HEK293 (cell line): ENCODE measurements around the gene PCDHGC4.
A peak's percentile ranks its signal among the peaks of the same experiment; 100 is the strongest.

Experiments used
- BCL11A ChIP-seq: fragments of 450-650 bp; formaldehyde crosslinking; IDR thresholded peaks from 2 replicates; pipeline ENCODE4 v1.5.1; 2016; ENCODE audit warnings: low read depth, missing biosample characterization, missing genetic modification characterization
- INSM2 ChIP-seq: fragments of 450-650 bp; formaldehyde crosslinking; IDR thresholded peaks from 2 replicates; pipeline ENCODE4 v1.5.1; 2016; ENCODE audit warnings: missing biosample characterization, missing genetic modification characterization
- OSR2 ChIP-seq: fragments of 450-650 bp; formaldehyde crosslinking; IDR thresholded peaks from 2 replicates; pipeline ENCODE4 v1.5.1; 2016; ENCODE audit warnings: missing biosample characterization, missing genetic modification characterization
- SP7 ChIP-seq: fragments of 450-650 bp; formaldehyde crosslinking; IDR thresholded peaks from 2 replicates; pipeline ENCODE4 v1.5.1; 2016; ENCODE audit warnings: missing biosample characterization, missing genetic modification characterization
- ZBTB1 ChIP-seq: fragments of 450-650 bp; formaldehyde crosslinking; IDR thresholded peaks from 2 replicates; pipeline ENCODE4 v1.5.1; 2016; ENCODE audit warnings: missing biosample characterization, missing genetic modification characterization
- ZBTB17 ChIP-seq: fragments of 450-650 bp; formaldehyde crosslinking; IDR thresholded peaks from 2 replicates; pipeline ENCODE4 v1.5.1; 2016; ENCODE audit warnings: missing biosample characterization, missing genetic modification characterization
- ZBTB21 ChIP-seq: fragments of 450-650 bp; formaldehyde crosslinking; IDR thresholded peaks from 2 replicates; pipeline ENCODE4 v1.5.1; 2017; ENCODE audit warnings: missing biosample characterization, missing genetic modification characterization
- ZBTB6 ChIP-seq: fragments of 450-650 bp; formaldehyde crosslinking; IDR thresholded peaks from 2 replicates; pipeline ENCODE4 v1.5.1; 2017; ENCODE audit warnings: missing biosample characterization, missing genetic modification characterization
- ZNF10 ChIP-seq: fragments of 450-650 bp; formaldehyde crosslinking; IDR thresholded peaks from 2 replicates; pipeline ENCODE4 v1.5.1; 2017; ENCODE audit warnings: missing biosample characterization, missing genetic modification characterization
- ZNF184 ChIP-seq: fragments of 450-650 bp; IDR thresholded peaks from 2 replicates; pipeline ENCODE4 v1.5.1; 2018; ENCODE audit warnings: missing biosample characterization, mild to moderate bottlenecking, missing genetic modification characterization
- ZNF24 ChIP-seq: fragments of 450-650 bp; formaldehyde crosslinking; IDR thresholded peaks from 2 replicates; pipeline ENCODE4 v1.5.1; 2016; ENCODE audit warnings: missing biosample characterization, missing genetic modification characterization
- ZNF274 ChIP-seq, 2 experiments: fragments of 200-500 bp in 1 of 2; fragments of 450-650 bp in 1 of 2; sonication (Bioruptor generic) in 1 of 2; formaldehyde crosslinking in 1 of 2; IDR thresholded peaks; 2 replicates each; pipeline versions ENCODE4 v1.5.1 to v1.6.1; 2014 to 2016; ENCODE audit warnings: borderline replicate concordance in 1 of 2, inconsistent platforms in 1 of 2, low read length in 1 of 2, missing biosample characterization in 1 of 2, missing genetic modification characterization in 1 of 2
- ZNF366 ChIP-seq: fragments of 450-650 bp; formaldehyde crosslinking; conservative IDR thresholded peaks from 2 replicates; pipeline ENCODE4 v1.5.1; 2016; ENCODE audit warnings: missing biosample characterization, missing genetic modification characterization
- ZNF530 ChIP-seq: fragments of 450-650 bp; formaldehyde crosslinking; IDR thresholded peaks from 2 replicates; pipeline ENCODE4 v1.5.1; 2016; ENCODE audit warnings: low read depth, missing biosample characterization, missing genetic modification characterization
- ZNF629 ChIP-seq: fragments of 450-650 bp; formaldehyde crosslinking; IDR thresholded peaks from 2 replicates; pipeline ENCODE4 v1.5.1; 2017; ENCODE audit warnings: missing biosample characterization, missing genetic modification characterization
- ZNF692 ChIP-seq: fragments of 450-650 bp; formaldehyde crosslinking; IDR thresholded peaks from 2 replicates; pipeline ENCODE4 v1.5.1; 2016; ENCODE audit warnings: missing biosample characterization, missing genetic modification characterization
- ZNF843 ChIP-seq: fragments of 450-650 bp; formaldehyde crosslinking; IDR thresholded peaks from 2 replicates; pipeline ENCODE4 v1.5.1; 2016; ENCODE audit warnings: missing biosample characterization, missing genetic modification characterization
- ZSCAN4 ChIP-seq: fragments of 450-650 bp; formaldehyde crosslinking; IDR thresholded peaks from 2 replicates; pipeline ENCODE4 v1.5.1; 2017; ENCODE audit warnings: missing biosample characterization, missing genetic modification characterization
- TF ChIP-seq, protein P1 (sequence below): fragments of 450-650 bp; formaldehyde crosslinking; IDR thresholded peaks from 2 replicates; pipeline ENCODE4 v1.5.1; 2016; ENCODE audit warnings: missing biosample characterization, missing genetic modification characterization
- TF ChIP-seq, protein P2 (sequence below): fragments of 450-650 bp; formaldehyde crosslinking; IDR thresholded peaks from 2 replicates; pipeline ENCODE4 v1.5.1; 2016; ENCODE audit warnings: missing biosample characterization, missing genetic modification characterization
- TF ChIP-seq, protein P3 (sequence below): fragments of 450-650 bp; formaldehyde crosslinking; IDR thresholded peaks from 2 replicates; pipeline ENCODE4 v1.5.1; 2016; ENCODE audit warnings: missing biosample characterization, missing genetic modification characterization
- TF ChIP-seq, protein P4 (sequence below): fragments of 450-650 bp; formaldehyde crosslinking; IDR thresholded peaks from 2 replicates; pipeline ENCODE4 v1.5.1; 2016; ENCODE audit warnings: missing biosample characterization, missing genetic modification characterization, borderline replicate concordance

PCDHGC4 gene

GRCh38 chr5:141521244-141521781 is 36.5 kb downstream of the PCDHGC4 start (continued):
- TF ChIP-seq ZNF24 (peak; percentile 92), ZBTB17 (tag by site-specific recombination) (0 out of 2 replicates have a peak, but pooled peaks have one; percentile 24), ZBTB6 (tag by site-specific recombination) (0 out of 2 replicates have a peak, but pooled peaks have one; percentile 48), ZBTB21 (peak; percentile 68; the same call in 1 of the 2 replicates), ZSCAN4 (tag by site-specific recombination) (no peak), ZNF843 (tag by site-specific recombination) (peak; percentile 64), ZBTB1 (tag by site-specific recombination) (no peak), ZNF184 (peak; percentile 79), ZNF692 (tag by site-specific recombination) (peak; percentile 73), ZNF629 (peak; percentile 90), ZNF366 (tag by site-specific recombination) (peak; percentile 80), ZNF274 (IDR thresholded peaks at IDR 0.05; ENCODE audit: low read length) (no peak), ZNF274 (tag by site-specific recombination; IDR thresholded peaks at IDR 0.05; ENCODE audit: borderline replicate concordance) (no peak), INSM2 (tag by site-specific recombination) (peak; percentile 85), SP7 (tag by site-specific recombination) (peak; percentile 93), ZNF10 (peak; percentile 56; the same call in 1 of the 2 replicates), ZNF530 (no peak), OSR2 (peak; percentile 26; the same call in 1 of the 2 replicates), BCL11A (tag by site-specific recombination) (peak; percentile 41; the same call in 1 of the 2 replicates)
- TF ChIP-seq, protein P1, sequence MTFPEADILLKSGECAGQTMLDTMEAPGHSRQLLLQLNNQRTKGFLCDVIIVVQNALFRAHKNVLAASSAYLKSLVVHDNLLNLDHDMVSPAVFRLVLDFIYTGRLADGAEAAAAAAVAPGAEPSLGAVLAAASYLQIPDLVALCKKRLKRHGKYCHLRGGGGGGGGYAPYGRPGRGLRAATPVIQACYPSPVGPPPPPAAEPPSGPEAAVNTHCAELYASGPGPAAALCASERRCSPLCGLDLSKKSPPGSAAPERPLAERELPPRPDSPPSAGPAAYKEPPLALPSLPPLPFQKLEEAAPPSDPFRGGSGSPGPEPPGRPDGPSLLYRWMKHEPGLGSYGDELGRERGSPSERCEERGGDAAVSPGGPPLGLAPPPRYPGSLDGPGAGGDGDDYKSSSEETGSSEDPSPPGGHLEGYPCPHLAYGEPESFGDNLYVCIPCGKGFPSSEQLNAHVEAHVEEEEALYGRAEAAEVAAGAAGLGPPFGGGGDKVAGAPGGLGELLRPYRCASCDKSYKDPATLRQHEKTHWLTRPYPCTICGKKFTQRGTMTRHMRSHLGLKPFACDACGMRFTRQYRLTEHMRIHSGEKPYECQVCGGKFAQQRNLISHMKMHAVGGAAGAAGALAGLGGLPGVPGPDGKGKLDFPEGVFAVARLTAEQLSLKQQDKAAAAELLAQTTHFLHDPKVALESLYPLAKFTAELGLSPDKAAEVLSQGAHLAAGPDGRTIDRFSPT (tag by site-specific recombination) = peak; percentile 76
- TF ChIP-seq, protein P2, sequence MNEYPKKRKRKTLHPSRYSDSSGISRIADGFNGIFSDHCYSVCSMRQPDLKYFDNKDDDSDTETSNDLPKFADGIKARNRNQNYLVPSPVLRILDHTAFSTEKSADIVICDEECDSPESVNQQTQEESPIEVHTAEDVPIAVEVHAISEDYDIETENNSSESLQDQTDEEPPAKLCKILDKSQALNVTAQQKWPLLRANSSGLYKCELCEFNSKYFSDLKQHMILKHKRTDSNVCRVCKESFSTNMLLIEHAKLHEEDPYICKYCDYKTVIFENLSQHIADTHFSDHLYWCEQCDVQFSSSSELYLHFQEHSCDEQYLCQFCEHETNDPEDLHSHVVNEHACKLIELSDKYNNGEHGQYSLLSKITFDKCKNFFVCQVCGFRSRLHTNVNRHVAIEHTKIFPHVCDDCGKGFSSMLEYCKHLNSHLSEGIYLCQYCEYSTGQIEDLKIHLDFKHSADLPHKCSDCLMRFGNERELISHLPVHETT (tag by site-specific recombination) = peak; percentile 80
- TF ChIP-seq, protein P3, sequence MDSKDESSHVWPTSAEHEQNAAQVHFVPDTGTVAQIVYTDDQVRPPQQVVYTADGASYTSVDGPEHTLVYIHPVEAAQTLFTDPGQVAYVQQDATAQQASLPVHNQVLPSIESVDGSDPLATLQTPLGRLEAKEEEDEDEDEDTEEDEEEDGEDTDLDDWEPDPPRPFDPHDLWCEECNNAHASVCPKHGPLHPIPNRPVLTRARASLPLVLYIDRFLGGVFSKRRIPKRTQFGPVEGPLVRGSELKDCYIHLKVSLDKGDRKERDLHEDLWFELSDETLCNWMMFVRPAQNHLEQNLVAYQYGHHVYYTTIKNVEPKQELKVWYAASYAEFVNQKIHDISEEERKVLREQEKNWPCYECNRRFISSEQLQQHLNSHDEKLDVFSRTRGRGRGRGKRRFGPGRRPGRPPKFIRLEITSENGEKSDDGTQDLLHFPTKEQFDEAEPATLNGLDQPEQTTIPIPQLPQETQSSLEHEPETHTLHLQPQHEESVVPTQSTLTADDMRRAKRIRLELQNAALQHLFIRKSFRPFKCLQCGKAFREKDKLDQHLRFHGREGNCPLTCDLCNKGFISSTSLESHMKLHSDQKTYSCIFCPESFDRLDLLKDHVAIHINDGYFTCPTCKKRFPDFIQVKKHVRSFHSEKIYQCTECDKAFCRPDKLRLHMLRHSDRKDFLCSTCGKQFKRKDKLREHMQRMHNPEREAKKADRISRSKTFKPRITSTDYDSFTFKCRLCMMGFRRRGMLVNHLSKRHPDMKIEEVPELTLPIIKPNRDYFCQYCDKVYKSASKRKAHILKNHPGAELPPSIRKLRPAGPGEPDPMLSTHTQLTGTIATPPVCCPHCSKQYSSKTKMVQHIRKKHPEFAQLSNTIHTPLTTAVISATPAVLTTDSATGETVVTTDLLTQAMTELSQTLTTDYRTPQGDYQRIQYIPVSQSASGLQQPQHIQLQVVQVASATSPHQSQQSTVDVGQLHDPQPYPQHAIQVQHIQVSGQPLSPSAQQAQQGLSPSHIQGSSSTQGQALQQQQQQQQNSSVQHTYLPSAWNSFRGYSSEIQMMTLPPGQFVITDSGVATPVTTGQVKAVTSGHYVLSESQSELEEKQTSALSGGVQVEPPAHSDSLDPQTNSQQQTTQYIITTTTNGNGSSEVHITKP (tag by site-specific recombination) = peak; percentile 80
- TF ChIP-seq, protein P4, sequence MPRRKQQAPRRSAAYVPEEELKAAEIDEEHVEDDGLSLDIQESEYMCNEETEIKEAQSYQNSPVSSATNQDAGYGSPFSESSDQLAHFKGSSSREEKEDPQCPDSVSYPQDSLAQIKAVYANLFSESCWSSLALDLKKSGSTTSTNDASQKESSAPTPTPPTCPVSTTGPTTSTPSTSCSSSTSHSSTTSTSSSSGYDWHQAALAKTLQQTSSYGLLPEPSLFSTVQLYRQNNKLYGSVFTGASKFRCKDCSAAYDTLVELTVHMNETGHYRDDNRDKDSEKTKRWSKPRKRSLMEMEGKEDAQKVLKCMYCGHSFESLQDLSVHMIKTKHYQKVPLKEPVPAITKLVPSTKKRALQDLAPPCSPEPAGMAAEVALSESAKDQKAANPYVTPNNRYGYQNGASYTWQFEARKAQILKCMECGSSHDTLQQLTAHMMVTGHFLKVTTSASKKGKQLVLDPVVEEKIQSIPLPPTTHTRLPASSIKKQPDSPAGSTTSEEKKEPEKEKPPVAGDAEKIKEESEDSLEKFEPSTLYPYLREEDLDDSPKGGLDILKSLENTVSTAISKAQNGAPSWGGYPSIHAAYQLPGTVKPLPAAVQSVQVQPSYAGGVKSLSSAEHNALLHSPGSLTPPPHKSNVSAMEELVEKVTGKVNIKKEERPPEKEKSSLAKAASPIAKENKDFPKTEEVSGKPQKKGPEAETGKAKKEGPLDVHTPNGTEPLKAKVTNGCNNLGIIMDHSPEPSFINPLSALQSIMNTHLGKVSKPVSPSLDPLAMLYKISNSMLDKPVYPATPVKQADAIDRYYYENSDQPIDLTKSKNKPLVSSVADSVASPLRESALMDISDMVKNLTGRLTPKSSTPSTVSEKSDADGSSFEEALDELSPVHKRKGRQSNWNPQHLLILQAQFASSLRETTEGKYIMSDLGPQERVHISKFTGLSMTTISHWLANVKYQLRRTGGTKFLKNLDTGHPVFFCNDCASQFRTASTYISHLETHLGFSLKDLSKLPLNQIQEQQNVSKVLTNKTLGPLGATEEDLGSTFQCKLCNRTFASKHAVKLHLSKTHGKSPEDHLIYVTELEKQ (tag by site-specific recombination) = peak; percentile 90; the same call in 1 of the 2 replicates
